Upper lobe of left lung (tissue), 4 donors: Measurements from ENCODE around the gene ZNF484.
"Not testable (repeated sequence)": the region's sequence is repeated elsewhere in the genome, so short reads cannot be mapped to it uniquely, and the experiment has no call there.

Experiments
- CTCF ChIP-seq, 6 experiments: fragments of 450-650 bp in 4 of 6; fragments of 200-600 bp in 2 of 6; sonication (generic) in 2 of 6; IDR thresholded peaks; one replicate each; pipeline ENCODE4 v1.5.1; 2016 to 2019; ENCODE audit warnings: antibody characterized with exemption in 6 of 6
- POLR2A ChIP-seq, 4 donors: fragments of 450-650 bp; IDR thresholded peaks; one replicate each; pipeline ENCODE4 v1.5.1; 2016 to 2017; ENCODE audit warnings: antibody characterized with exemption in 4 of 4, mild to moderate bottlenecking in 2 of 4
- POLR2AphosphoS5 ChIP-seq, 2 donors: sonication (generic); formaldehyde crosslinking; IDR thresholded peaks; one replicate each; pipeline ENCODE4 v1.5.1; 2017; ENCODE audit warnings: antibody characterized with exemption in 2 of 2

- not testable (repeated sequence) for TF ChIP-seq CTCF, POLR2AphosphoS5, POLR2A (IDR thresholded peaks at IDR 0.05)
These were observed 57.9 kb downstream of the ZNF484 start for GRCh38 chr9:92819898-92820297.
